Measurements from ENCODE around the gene PPA1.

PPA1 gene

GRCh38 chr10:70266056-70266455, 32.8 kb upstream of the PPA1 start:
- Histone ChIP-seq H3K27ac (replicated peaks; ENCODE audit: low read length) (no peak overlapping the region), H2BK12ac (ENCODE audit: low read length) (no peak overlapping the region), H3K79me1 (ENCODE audit: low read depth, low read length) (no peaks in the 10 kb centered on the region), H2AK5ac (ENCODE audit: low read depth, low read length) (no peak overlapping the region), H2BK120ac (ENCODE audit: low read depth, low read length) (no peak overlapping the region), H2BK15ac (ENCODE audit: low read length) (no peak overlapping the region), H2BK5ac (ENCODE audit: low read length) (no peak overlapping the region), H3K9me3 (replicated peaks in 1 of 2; ENCODE audit: control insufficient read depth in 2 of 2, insufficient read depth in 1 of 2, low read depth in 1 of 2, low read length in 2 of 2) (no peaks in the 10 kb centered on the region), H3K18ac (ENCODE audit: low read length) (no peak overlapping the region), H3K27me3 (ENCODE audit: control insufficient read depth in 3 of 3, insufficient read depth in 3 of 3, low read depth in 1 of 3, low read length in 3 of 3) (peaks cover 0 to 3% (median 2%) of the 10 kb centered on the region in 3 experiments), H2AFZ (ENCODE audit: low read length) (no peak overlapping the region), H3K4me2 (ENCODE audit: insufficient read depth, low read length, poor library complexity, severe bottlenecking) (no peak overlapping the region), H3K4me1 (ENCODE audit: control insufficient read depth in 2 of 2, insufficient read depth in 1 of 2, low read depth in 1 of 2, low read length in 2 of 2) (no peaks in the 10 kb centered on the region), H4K8ac (ENCODE audit: low read depth, low read length) (no peak overlapping the region), H3K4ac (ENCODE audit: low read length) (no peak overlapping the region), H4K91ac (ENCODE audit: low read depth, low read length, poor library complexity) (no peak overlapping the region), H3K23ac (ENCODE audit: low read depth, low read length, poor library complexity) (no peak overlapping the region), H3K14ac (ENCODE audit: low read length) (no peak overlapping the region), H3K4me3 (ENCODE audit: low read length in 2 of 2) (peak overlapping the region in 1 of 2 donors; percentile 24), H3K36me3 (replicated peaks in 1 of 2; ENCODE audit: control insufficient read depth in 2 of 2, insufficient read depth in 2 of 2, low read length in 2 of 2) (no peaks in the 10 kb centered on the region), H3K9ac (ENCODE audit: low read depth, low read length, poor library complexity) (no peak overlapping the region)
- no peak for DNase-seq (ENCODE audit: low spot score)
- WGBS, 2 donors (ENCODE audit: extremely low coverage in 2 of 2, insufficient read length in 2 of 2, insufficient replicate concordance in 1 of 2): no CpG with 5 or more reads among the region's 7 CpGs

DNA sequence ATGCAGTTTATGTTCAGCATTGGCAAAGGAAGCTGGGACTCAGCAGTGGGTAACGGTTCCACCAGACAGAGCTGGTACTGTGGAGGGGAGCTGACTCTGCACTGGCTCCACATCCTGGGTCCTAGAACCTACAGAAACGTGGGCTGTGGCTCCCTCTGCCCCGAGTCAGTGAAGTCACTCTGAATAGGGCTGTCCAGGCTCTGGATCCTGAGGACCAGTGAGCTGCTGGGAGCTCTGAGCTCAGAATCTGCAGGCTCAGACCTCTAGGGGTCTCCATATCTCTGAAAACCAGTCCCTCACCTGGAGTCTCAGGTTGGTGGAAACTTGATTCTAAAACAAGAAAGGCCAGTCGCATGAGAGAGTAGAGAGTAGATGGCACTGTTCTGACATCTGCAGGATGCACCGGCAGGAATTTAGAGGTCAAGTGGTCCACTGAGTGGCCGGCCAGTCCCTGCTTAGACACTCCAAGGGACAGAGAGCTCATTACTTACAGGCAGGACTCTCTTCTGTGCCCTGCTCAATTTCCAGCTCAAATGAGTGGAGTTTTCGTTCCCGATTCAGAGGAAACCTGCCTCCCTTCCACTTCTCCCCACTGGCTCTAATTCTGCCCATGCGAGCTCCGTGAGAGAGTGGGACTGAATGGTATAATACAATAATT, 31.9 kb upstream of the PPA1 start:
- no peak overlapping the region for H3K18ac ChIP-seq (ENCODE audit: low read length)
- no peak overlapping the region for H2AFZ ChIP-seq (ENCODE audit: low read length)
- no peak overlapping the region for H4K91ac ChIP-seq (ENCODE audit: low read depth, low read length, poor library complexity)
- H2BK12ac ChIP-seq (ENCODE audit: low read length): no peak overlapping the region
- no peaks in the 10 kb centered on the region for H3K9me3 ChIP-seq (replicated peaks in 1 of 2; ENCODE audit: control insufficient read depth in 2 of 2, insufficient read depth in 1 of 2, low read depth in 1 of 2, low read length in 2 of 2)
- H3K4me3 ChIP-seq (ENCODE audit: low read length in 2 of 2): no peak overlapping the region
- H3K9ac ChIP-seq (ENCODE audit: low read depth, low read length, poor library complexity): peak overlapping the region; percentile 78
- no CpG with 5 or more reads among the region's 10 CpGs for WGBS, 2 donors (ENCODE audit: extremely low coverage in 2 of 2, insufficient read length in 2 of 2, insufficient replicate concordance in 1 of 2)
- no peak overlapping the region for H2BK5ac ChIP-seq (ENCODE audit: low read length)
- H3K4ac ChIP-seq (ENCODE audit: low read length): no peak overlapping the region
- H2AK5ac ChIP-seq (ENCODE audit: low read depth, low read length): no peak overlapping the region
- H3K79me1 ChIP-seq (ENCODE audit: low read depth, low read length): no peaks in the 10 kb centered on the region
- no peak overlapping the region for H3K4me2 ChIP-seq (ENCODE audit: insufficient read depth, low read length, poor library complexity, severe bottlenecking)
- no peak overlapping the region for H3K27ac ChIP-seq (replicated peaks; ENCODE audit: low read length)
- H3K27me3 ChIP-seq (ENCODE audit: control insufficient read depth in 3 of 3, insufficient read depth in 3 of 3, low read depth in 1 of 3, low read length in 3 of 3): peaks cover 0 to 6% (median 2%) of the 10 kb centered on the region in 3 experiments
- no peaks in the 10 kb centered on the region for H3K4me1 ChIP-seq (ENCODE audit: control insufficient read depth in 2 of 2, insufficient read depth in 1 of 2, low read depth in 1 of 2, low read length in 2 of 2)
- no peak overlapping the region for H3K14ac ChIP-seq (ENCODE audit: low read length)
- H2BK120ac ChIP-seq (ENCODE audit: low read depth, low read length): no peak overlapping the region
- no peaks in the 10 kb centered on the region for H3K36me3 ChIP-seq (replicated peaks in 1 of 2; ENCODE audit: control insufficient read depth in 2 of 2, insufficient read depth in 2 of 2, low read length in 2 of 2)
- DNase-seq (ENCODE audit: low spot score): no peak
- H4K8ac ChIP-seq (ENCODE audit: low read depth, low read length): no peak overlapping the region
- no peak overlapping the region for H3K23ac ChIP-seq (ENCODE audit: low read depth, low read length, poor library complexity)
- H2BK15ac ChIP-seq (ENCODE audit: low read length): no peak overlapping the region

GRCh38 chr10:70260734-70261133, 27.5 kb upstream of the PPA1 start:
- H3K79me1 ChIP-seq (ENCODE audit: low read depth, low read length): no peaks in the 10 kb centered on the region
- H3K14ac ChIP-seq (ENCODE audit: low read length): no peak overlapping the region

GRCh38 chr10:70260259-70260658, 27.0 kb upstream of the PPA1 start:
- Histone ChIP-seq H3K14ac (ENCODE audit: low read length) (no peak overlapping the region), H3K4me1 (ENCODE audit: control insufficient read depth in 2 of 2, insufficient read depth in 1 of 2, low read depth in 1 of 2, low read length in 2 of 2) (no peaks in the 10 kb centered on the region), H4K91ac (ENCODE audit: low read depth, low read length, poor library complexity) (no peak overlapping the region), H3K27ac (replicated peaks; ENCODE audit: low read length) (no peak overlapping the region), H3K27me3 (ENCODE audit: control insufficient read depth in 3 of 3, insufficient read depth in 3 of 3, low read depth in 1 of 3, low read length in 3 of 3) (peaks cover 0 to 4% (median 0%) of the 10 kb centered on the region in 3 experiments), H2AFZ (ENCODE audit: low read length) (no peak overlapping the region), H4K8ac (ENCODE audit: low read depth, low read length) (no peak overlapping the region), H3K18ac (ENCODE audit: low read length) (peak overlapping the region; percentile 42), H2AK5ac (ENCODE audit: low read depth, low read length) (no peak overlapping the region), H3K9me3 (replicated peaks in 1 of 2; ENCODE audit: control insufficient read depth in 2 of 2, insufficient read depth in 1 of 2, low read depth in 1 of 2, low read length in 2 of 2) (no peaks in the 10 kb centered on the region), H2BK12ac (ENCODE audit: low read length) (no peak overlapping the region), H3K4me3 (ENCODE audit: low read length in 2 of 2) (no peak overlapping the region), H3K9ac (ENCODE audit: low read depth, low read length, poor library complexity) (no peak overlapping the region), H2BK15ac (ENCODE audit: low read length) (no peak overlapping the region), H3K23ac (ENCODE audit: low read depth, low read length, poor library complexity) (no peak overlapping the region), H2BK120ac (ENCODE audit: low read depth, low read length) (no peak overlapping the region), H3K4ac (ENCODE audit: low read length) (no peak overlapping the region), H3K36me3 (replicated peaks in 1 of 2; ENCODE audit: control insufficient read depth in 2 of 2, insufficient read depth in 2 of 2, low read length in 2 of 2) (no peaks in the 10 kb centered on the region), H3K4me2 (ENCODE audit: insufficient read depth, low read length, poor library complexity, severe bottlenecking) (no peak overlapping the region), H2BK5ac (ENCODE audit: low read length) (no peak overlapping the region), H3K79me1 (ENCODE audit: low read depth, low read length) (no peaks in the 10 kb centered on the region)
- WGBS, 2 donors (ENCODE audit: extremely low coverage in 2 of 2, insufficient read length in 2 of 2, insufficient replicate concordance in 1 of 2): no CpG with 5 or more reads among the region's 1 CpG
- DNase-seq (ENCODE audit: low spot score): no peak

More at GRCh38 chr10:70260734-70261133, 27.5 kb upstream of the PPA1 start:
- Histone ChIP-seq H3K18ac (ENCODE audit: low read length) (peak overlapping the region; percentile 42), H2BK120ac (ENCODE audit: low read depth, low read length) (no peak overlapping the region), H3K27me3 (ENCODE audit: control insufficient read depth in 3 of 3, insufficient read depth in 3 of 3, low read depth in 1 of 3, low read length in 3 of 3) (peaks cover 0 to 4% (median 0%) of the 10 kb centered on the region in 3 experiments), H2AK5ac (ENCODE audit: low read depth, low read length) (no peak overlapping the region), H3K4me2 (ENCODE audit: insufficient read depth, low read length, poor library complexity, severe bottlenecking) (no peak overlapping the region), H3K36me3 (replicated peaks in 1 of 2; ENCODE audit: control insufficient read depth in 2 of 2, insufficient read depth in 2 of 2, low read length in 2 of 2) (no peaks in the 10 kb centered on the region), H4K8ac (ENCODE audit: low read depth, low read length) (no peak overlapping the region), H3K27ac (replicated peaks; ENCODE audit: low read length) (no peak overlapping the region), H3K4me3 (ENCODE audit: low read length in 2 of 2) (no peak overlapping the region), H2BK15ac (ENCODE audit: low read length) (no peak overlapping the region), H3K9ac (ENCODE audit: low read depth, low read length, poor library complexity) (no peak overlapping the region), H2BK12ac (ENCODE audit: low read length) (no peak overlapping the region), H2BK5ac (ENCODE audit: low read length) (no peak overlapping the region), H3K4me1 (ENCODE audit: control insufficient read depth in 2 of 2, insufficient read depth in 1 of 2, low read depth in 1 of 2, low read length in 2 of 2) (no peaks in the 10 kb centered on the region), H3K4ac (ENCODE audit: low read length) (no peak overlapping the region), H4K91ac (ENCODE audit: low read depth, low read length, poor library complexity) (no peak overlapping the region), H3K23ac (ENCODE audit: low read depth, low read length, poor library complexity) (no peak overlapping the region), H2AFZ (ENCODE audit: low read length) (no peak overlapping the region), H3K9me3 (replicated peaks in 1 of 2; ENCODE audit: control insufficient read depth in 2 of 2, insufficient read depth in 1 of 2, low read depth in 1 of 2, low read length in 2 of 2) (no peaks in the 10 kb centered on the region)
- no peak for DNase-seq (ENCODE audit: low spot score)
- WGBS, 2 donors (ENCODE audit: extremely low coverage in 2 of 2, insufficient read length in 2 of 2, insufficient replicate concordance in 1 of 2): no CpG with 5 or more reads among the region's 3 CpGs

All from neuronal stem cell (in vitro differentiated cells).